Esophagus muscularis mucosa (tissue), 4 donors: ENCODE data around the gene IL6R. TPM values are rescaled to one million over a fixed set of nuclear protein-coding genes. Genes with fewer than 3 reads are reported as not detected.

Experiments used
- DNase-seq: peaks from one replicate; pipeline ENCODE4 v3.0.0-alpha.2; 2017; ENCODE audit errors: extremely low spot score
- H3K27ac ChIP-seq, 4 donors: fragments of 200-600 bp; sonication (generic); replicated peaks in 1 of 4; 1 replicate in 3 of 4; 2 replicates in 1 of 4; pipeline ENCODE4 v1.5.1; 2016 to 2019; ENCODE audit warnings: mild to moderate bottlenecking in 1 of 4
- H3K27me3 ChIP-seq, 4 donors: fragments of 200-600 bp; sonication (generic); one replicate each; pipeline versions ENCODE4 v1.5.1 to v1.6.0; 2016 to 2019
- H3K36me3 ChIP-seq, 4 donors: fragments of 200-600 bp; sonication (generic); one replicate each; pipeline ENCODE4 v1.5.1; 2016 to 2019
- H3K4me1 ChIP-seq, 4 donors: fragments of 200-600 bp; sonication (generic); one replicate each; pipeline ENCODE4 v1.5.1; 2016 to 2019
- H3K4me3 ChIP-seq, 4 donors: fragments of 200-600 bp; sonication (generic); 1 replicate in 2 of 4; 2 replicates in 2 of 4; pipeline ENCODE4 v1.5.1; 2016 to 2019; ENCODE audit warnings: mild to moderate bottlenecking in 4 of 4, moderate library complexity in 1 of 4
- H3K9me3 ChIP-seq, 4 donors: fragments of 200-600 bp; sonication (generic); 1 replicate in 3 of 4; 2 replicates in 1 of 4; pipeline ENCODE4 v1.5.1; 2016 to 2019
- EP300 ChIP-seq: sonication (generic); formaldehyde crosslinking; IDR thresholded peaks from one replicate; pipeline ENCODE4 v1.6.1; 2017; ENCODE audit warnings: antibody characterized with exemption
- POLR2A ChIP-seq: fragments of 450-650 bp; IDR thresholded peaks from one replicate; pipeline ENCODE4 v1.6.1; 2017; ENCODE audit warnings: antibody characterized with exemption, moderate library complexity, mild to moderate bottlenecking, low read depth
- POLR2AphosphoS5 ChIP-seq, 2 donors: sonication (generic); formaldehyde crosslinking; IDR thresholded peaks; one replicate each; pipeline ENCODE4 v1.6.1; 2017; ENCODE audit warnings: antibody characterized with exemption in 2 of 2
- WGBS: methylation state at CpG from one replicate; pipeline ENCODE4 v1.1.5; 2018; 5-methylcytosine and 5-hydroxymethylcytosine counted together
- intact Hi-C: fragments of 100-400 bp; cut with DNase I; formaldehyde crosslinking; loops from one replicate; pipeline ENCODE4 v1.15.1; 2023
- total RNA-seq, 4 donors: library from RNA; depleted of rRNA; stranded (reverse); fragments of >200 nt; gene quantifications; one replicate each; pipeline versions ENCODE4 v1.1.0 to v1.2.1, GENCODE V29; 2016
- TF ChIP-seq, protein P1 (sequence below), 3 experiments: fragments of 200-600 bp in 2 of 3; fragments of 450-650 bp in 1 of 3; sonication (generic) in 2 of 3; IDR thresholded peaks; one replicate each; pipeline ENCODE4 v1.5.1; 2017 to 2019; ENCODE audit warnings: antibody characterized with exemption in 3 of 3, mild to moderate bottlenecking in 2 of 3, moderate library complexity in 1 of 3

Gene IL6R
- total RNA-seq, 4 donors from 2014 or later: 44.4 to 61.1 (median 54.9) TPM

DNA sequence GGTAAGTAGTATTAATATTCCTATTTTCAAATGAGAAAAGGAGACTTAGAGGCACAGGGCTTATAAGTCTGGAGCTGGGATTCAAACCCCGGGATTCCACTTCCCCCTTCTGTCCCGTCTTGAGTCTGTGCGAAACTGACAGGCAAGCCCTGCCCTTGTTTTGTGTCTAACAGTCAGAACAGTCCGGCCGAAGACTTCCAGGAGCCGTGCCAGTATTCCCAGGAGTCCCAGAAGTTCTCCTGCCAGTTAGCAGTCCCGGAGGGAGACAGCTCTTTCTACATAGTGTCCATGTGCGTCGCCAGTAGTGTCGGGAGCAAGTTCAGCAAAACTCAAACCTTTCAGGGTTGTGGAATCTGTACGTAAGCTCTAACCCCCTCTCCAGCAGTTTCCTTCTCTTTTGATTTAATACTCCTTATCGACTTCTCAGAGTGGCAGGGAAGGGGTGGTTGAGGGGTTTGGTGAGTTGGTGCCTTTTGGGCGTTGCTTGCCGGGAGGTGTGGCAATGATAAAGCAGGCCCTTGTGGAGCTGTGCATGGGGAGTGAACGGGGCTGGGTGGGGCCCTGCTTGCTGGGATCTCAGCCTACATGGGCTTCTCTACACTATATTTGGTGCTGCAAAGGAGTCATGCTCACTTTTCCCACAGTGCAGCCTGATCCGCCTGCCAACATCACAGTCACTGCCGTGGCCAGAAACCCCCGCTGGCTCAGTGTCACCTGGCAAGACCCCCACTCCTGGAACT lies 29.4 kb downstream of the IL6R start:
- Histone ChIP-seq H3K9me3 (no peaks in the 10 kb centered on the region), H3K27me3 (no peaks in the 10 kb centered on the region), H3K36me3 (peaks cover 12 to 39% (median 19%) of the 10 kb centered on the region in 4 donors), H3K27ac (peak overlapping the region; percentile 86 to 91 (median 88)), H3K4me3 (peak overlapping the region; percentile 26 to 43 (median 34)), H3K4me1 (peaks cover 58 to 100% (median 99%) of the 10 kb centered on the region in 4 donors)
- 19% methylated on average over 18 of the region's 18 CpGs for WGBS
- TF ChIP-seq POLR2A (no peak), POLR2AphosphoS5 (IDR thresholded peaks at IDR 0.05) (peak; percentile 80 to 83), EP300 (peak; percentile 47)
- TF ChIP-seq, protein P1, sequence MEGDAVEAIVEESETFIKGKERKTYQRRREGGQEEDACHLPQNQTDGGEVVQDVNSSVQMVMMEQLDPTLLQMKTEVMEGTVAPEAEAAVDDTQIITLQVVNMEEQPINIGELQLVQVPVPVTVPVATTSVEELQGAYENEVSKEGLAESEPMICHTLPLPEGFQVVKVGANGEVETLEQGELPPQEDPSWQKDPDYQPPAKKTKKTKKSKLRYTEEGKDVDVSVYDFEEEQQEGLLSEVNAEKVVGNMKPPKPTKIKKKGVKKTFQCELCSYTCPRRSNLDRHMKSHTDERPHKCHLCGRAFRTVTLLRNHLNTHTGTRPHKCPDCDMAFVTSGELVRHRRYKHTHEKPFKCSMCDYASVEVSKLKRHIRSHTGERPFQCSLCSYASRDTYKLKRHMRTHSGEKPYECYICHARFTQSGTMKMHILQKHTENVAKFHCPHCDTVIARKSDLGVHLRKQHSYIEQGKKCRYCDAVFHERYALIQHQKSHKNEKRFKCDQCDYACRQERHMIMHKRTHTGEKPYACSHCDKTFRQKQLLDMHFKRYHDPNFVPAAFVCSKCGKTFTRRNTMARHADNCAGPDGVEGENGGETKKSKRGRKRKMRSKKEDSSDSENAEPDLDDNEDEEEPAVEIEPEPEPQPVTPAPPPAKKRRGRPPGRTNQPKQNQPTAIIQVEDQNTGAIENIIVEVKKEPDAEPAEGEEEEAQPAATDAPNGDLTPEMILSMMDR (IDR thresholded peaks at IDR 0.05): peak in 1 of 3 experiments; percentile 14
- intact Hi-C loops: loop anchor here (2.0 kb wide), 1 partner anchor 28 kb away; no protein-coding TSS in a partner anchor
- DNase-seq: peak; percentile 95

DNA sequence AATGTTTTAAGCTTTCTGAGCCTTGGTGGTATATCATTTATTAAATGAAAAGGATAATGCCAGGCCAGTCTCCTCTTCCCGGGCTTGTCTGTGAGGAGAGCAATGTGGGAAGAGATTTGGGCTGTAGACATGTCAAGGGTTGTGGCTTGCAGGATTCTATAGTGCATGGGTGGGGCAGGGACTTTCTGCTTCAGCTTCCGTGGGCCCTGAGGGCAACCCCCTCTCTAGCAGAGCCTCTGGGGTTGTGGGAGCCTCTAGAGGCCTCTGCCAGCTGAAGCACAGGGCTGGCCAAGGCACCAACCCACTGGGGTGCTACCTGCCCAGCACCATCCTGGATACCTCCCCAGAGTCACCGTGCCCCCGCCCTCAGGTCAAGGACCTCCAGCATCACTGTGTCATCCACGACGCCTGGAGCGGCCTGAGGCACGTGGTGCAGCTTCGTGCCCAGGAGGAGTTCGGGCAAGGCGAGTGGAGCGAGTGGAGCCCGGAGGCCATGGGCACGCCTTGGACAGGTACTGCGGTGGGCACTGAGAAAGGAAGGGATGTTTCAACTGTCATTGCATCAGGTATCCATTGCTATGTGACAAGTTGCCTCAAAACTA lies 30.6 kb downstream of the IL6R start:
- 77% methylated on average over 5 of the region's 15 CpGs for WGBS
- no peak for DNase-seq
- H3K4me1 ChIP-seq: peaks cover 48 to 100% (median 98%) of the 10 kb centered on the region in 4 donors
- intact Hi-C loops: loop anchor here (2.0 kb wide), 1 partner anchor 29 kb away; no protein-coding TSS in a partner anchor
- H3K9me3 ChIP-seq: no peaks in the 10 kb centered on the region
- no peaks in the 10 kb centered on the region for H3K27me3 ChIP-seq
- H3K4me3 ChIP-seq: peak overlapping the region; percentile 26 to 43 (median 34)
- H3K36me3 ChIP-seq: peaks cover 11 to 36% (median 18%) of the 10 kb centered on the region in 4 donors
- peak overlapping the region; percentile 86 to 91 (median 88) for H3K27ac ChIP-seq
- TF ChIP-seq EP300 (no peak), POLR2A (no peak)

DNA sequence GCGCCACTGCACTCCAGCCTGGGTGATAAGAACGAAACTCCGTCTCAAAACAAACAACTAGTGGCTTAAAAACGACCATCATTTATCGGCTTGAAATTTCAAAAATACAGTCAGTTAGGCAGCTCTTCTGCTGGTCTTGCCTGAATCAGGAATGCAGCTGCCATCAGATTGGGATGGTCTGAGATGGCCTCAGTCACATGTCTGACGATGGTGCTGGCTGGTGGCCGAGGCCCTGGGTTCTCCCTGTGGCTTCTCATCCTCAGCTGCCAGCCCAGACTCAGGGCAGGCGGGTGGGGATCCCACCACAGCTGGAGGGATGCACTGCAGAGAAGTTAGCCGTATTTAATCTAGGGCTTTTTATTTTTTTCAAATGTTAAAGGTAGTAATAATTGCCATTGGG lies 31.3 kb downstream of the IL6R start:
- Histone ChIP-seq H3K4me3 (peak overlapping the region; percentile 26 to 43 (median 34)), H3K27ac (peak overlapping the region; percentile 86 to 91 (median 88)), H3K27me3 (no peaks in the 10 kb centered on the region), H3K36me3 (peaks cover 11 to 42% (median 23%) of the 10 kb centered on the region in 4 donors), H3K4me1 (peaks cover 41 to 100% (median 98%) of the 10 kb centered on the region in 4 donors), H3K9me3 (no peaks in the 10 kb centered on the region)
- no peak for DNase-seq
- 58% methylated on average over 9 of the region's 9 CpGs for WGBS
- intact Hi-C loops: no loop called here
- TF ChIP-seq EP300 (no peak), POLR2AphosphoS5 (IDR thresholded peaks at IDR 0.05) (peak in 1 of 2 donors; percentile 11), POLR2A (no peak)
- TF ChIP-seq, protein P1 (IDR thresholded peaks at IDR 0.05): no peak

DNA sequence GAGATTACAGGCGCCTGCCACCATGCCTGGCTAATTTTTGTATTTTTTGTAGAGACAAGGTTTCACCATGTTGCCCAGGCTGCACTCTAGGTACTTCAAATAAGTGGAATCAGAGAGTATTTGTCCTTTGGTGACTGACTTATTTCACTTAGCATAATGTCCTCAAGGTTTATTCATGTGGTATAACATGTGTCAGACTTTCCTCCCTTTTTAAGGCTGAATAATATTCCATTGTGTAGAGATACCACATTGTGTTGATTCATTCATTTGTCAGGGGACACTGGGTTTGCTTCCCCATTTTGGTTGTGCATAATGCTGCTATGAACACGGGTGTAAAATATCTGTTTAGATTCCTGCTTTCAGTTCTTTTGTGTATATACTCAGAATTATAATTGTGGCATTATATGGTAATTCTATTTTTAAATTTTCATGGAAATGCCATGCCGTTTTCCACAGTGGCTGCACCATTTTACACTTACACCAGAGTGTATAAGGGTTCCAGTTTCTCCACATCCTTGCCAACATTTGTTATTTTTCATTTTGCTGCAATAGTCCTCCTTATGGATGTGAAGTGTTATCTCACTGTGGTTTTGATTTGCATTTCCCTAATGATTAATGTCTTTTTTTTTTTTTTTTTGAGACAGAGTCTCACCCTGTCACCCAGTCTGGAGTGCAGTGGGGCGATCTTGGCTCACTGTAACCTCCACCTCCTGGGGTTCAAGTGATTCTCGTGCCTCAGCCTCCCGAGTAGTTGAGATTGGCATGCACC lies 35.1 kb downstream of the IL6R start:
- H3K4me3 ChIP-seq: no peak overlapping the region
- DNase-seq: no peak
- peaks cover 11 to 62% (median 38%) of the 10 kb centered on the region in 4 donors for H3K36me3 ChIP-seq
- no peaks in the 10 kb centered on the region for H3K27me3 ChIP-seq
- TF ChIP-seq POLR2AphosphoS5 (IDR thresholded peaks at IDR 0.05) (no peak), POLR2A (no peak), EP300 (no peak)
- TF ChIP-seq, protein P1 (IDR thresholded peaks at IDR 0.05): no peak
- H3K9me3 ChIP-seq: no peaks in the 10 kb centered on the region
- peak overlapping the region; percentile 87 to 91 (median 89) for H3K27ac ChIP-seq
- H3K4me1 ChIP-seq: peaks cover 23 to 100% (median 97%) of the 10 kb centered on the region in 4 donors
- intact Hi-C loops: no loop called here
- 80% methylated on average over 6 of the region's 6 CpGs for WGBS
